AG04449 (cell line): ENCODE measurements around the gene CAB39L.

Experiments
- CTCF ChIA-PET: fragments of 350-600 bp; formaldehyde crosslinking; extraction: SDS; loops from one replicate; lab custom pipeline; 2021; ENCODE audit warnings: antibody characterized with exemption; lab: Yijun Ruan, JAX
- POLR2A ChIA-PET: fragments of 400-600, 350-600 bp; formaldehyde crosslinking; extraction: SDS; loops from one replicate; lab custom pipeline; 2020; ENCODE audit warnings: antibody characterized with exemption, inconsistent platforms; lab: Yijun Ruan, JAX
- DNase-seq: peaks from one replicate; pipeline ENCODE4 v3.0.0-alpha.2; 2010; ENCODE audit warnings: low read depth, low spot score
- H3K4me3 ChIP-seq: 2 replicates; pipeline ENCODE4 v1.5.1; 2011; ENCODE audit warnings: low read depth, mild to moderate bottlenecking, control low read depth, low read length
- TF ChIP-seq, protein P1 (sequence below): IDR thresholded peaks from one replicate; pipeline ENCODE4 v1.5.1; 2011; ENCODE audit warnings: mild to moderate bottlenecking, moderate library complexity, low read length, control low read depth, inconsistent platforms; ENCODE audit not compliant: insufficient read depth; ENCODE audit errors: missing control alignments

Gene CAB39L

DNA sequence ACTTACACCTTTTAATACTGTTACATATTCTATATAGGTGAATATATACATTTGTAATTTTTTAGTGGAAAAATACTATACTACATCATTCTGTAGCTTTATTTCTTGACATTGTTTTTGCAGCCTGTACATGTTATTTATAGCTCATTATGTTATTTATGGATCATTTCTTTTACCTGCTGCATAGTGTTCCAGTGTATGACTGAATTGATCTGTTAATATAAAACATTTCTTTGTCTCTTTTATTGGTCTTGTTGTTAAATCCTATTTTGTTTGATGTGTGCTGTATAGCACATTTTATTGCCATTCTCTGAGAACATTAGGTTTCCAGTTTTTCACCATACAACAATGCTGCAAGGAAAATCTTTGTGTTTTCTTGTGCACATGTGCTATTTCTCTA, 2.6 kb upstream of the CAB39L start:
- ChIA-PET CTCF (interaction anchor here (0.6 to 7.0 kb wide), 7 partner anchors 9 to 206 kb away, joined by 3 to 46 read pairs (median 4); no protein-coding TSS in a partner anchor), POLR2A (no interaction called here)
- no peak overlapping the region for H3K4me3 ChIP-seq
- DNase-seq: no peak
- TF ChIP-seq, protein P1, sequence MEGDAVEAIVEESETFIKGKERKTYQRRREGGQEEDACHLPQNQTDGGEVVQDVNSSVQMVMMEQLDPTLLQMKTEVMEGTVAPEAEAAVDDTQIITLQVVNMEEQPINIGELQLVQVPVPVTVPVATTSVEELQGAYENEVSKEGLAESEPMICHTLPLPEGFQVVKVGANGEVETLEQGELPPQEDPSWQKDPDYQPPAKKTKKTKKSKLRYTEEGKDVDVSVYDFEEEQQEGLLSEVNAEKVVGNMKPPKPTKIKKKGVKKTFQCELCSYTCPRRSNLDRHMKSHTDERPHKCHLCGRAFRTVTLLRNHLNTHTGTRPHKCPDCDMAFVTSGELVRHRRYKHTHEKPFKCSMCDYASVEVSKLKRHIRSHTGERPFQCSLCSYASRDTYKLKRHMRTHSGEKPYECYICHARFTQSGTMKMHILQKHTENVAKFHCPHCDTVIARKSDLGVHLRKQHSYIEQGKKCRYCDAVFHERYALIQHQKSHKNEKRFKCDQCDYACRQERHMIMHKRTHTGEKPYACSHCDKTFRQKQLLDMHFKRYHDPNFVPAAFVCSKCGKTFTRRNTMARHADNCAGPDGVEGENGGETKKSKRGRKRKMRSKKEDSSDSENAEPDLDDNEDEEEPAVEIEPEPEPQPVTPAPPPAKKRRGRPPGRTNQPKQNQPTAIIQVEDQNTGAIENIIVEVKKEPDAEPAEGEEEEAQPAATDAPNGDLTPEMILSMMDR: no peak

DNA sequence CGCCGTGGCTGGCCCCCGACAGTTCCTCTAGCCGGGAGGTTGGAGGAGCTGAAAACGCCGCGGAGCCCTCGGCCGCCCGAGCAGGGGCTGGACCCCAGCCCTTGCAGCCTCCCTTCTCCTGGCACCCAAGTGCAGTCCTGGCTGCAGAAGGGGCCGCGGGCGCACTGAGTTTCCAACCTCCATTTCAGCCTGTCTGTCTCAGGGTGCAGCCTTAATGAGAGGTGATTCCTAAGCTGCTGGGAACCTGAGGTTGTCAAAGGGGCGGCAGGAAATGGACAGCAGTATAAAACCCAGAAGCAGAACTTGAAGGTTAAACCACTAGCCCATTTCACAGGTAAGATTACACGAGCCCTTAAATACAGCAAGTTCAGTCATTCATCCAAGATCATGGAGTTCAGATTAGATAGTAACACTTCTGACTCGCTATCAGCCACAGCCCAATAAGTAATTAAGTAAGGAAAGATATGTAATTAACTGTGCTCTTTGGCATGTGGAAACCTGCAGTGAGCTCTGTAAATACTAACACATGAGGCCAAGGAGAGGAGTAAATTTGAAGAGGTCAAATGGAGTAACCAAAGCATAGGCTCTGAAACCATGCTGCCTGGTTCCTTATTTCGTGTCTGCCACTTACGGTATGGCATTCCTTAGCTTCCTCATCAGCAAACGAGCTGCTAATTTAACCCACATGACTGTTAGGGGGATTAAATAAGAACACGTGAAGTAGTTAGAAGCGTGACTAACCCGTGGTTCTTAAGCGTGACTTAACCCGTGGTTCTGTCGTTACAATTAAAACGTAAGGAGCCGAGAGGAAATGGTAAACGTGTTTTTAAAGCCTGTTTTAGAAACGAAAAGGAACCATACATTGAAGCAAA, 896 bp upstream of the CAB39L start:
- POLR2A ChIA-PET: interaction anchor here (0.6 to 1.9 kb wide), 5 partner anchors 8 to 131 kb away, joined by 3 to 9 read pairs (median 4); partner anchors contain the start of gene PHF11
- CTCF ChIA-PET: interaction anchor here (0.8 to 7.0 kb wide), 13 partner anchors 9 to 175 kb away, joined by 3 to 46 read pairs (median 4); partner anchors contain the start of gene PHF11
- DNase-seq: no peak
- TF ChIP-seq, protein P1: no peak
- peak overlapping the region; percentile 88 for H3K4me3 ChIP-seq

DNA sequence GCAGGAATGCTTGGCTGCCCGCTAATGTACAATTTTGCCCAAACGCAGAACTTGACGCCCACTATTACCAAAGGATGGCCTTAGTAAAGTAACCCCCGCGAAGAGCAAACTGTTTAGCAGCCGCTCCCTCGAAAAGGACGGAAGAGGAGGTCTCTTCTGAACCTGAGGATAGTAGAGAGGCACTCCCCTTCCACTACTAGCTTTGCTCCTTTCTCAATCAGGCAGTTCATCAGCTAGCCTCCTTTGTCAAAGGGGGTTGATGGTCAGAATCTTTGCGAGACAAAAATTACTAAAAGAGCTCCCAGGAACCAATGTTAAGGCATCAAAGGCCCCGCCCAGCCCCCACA, 534 bp downstream of the CAB39L start:
- no peak for DNase-seq
- ChIA-PET POLR2A (interaction anchor here (0.5 to 1.9 kb wide), 5 partner anchors 52 to 196 kb away, joined by 3 to 9 read pairs (median 3); partner anchors contain the start of genes CDADC1 and PHF11), CTCF (interaction anchor here (0.9 to 7.0 kb wide), 14 partner anchors 9 to 176 kb away, joined by 3 to 46 read pairs (median 5); no protein-coding TSS in a partner anchor)
- peak overlapping the region; percentile 88 for H3K4me3 ChIP-seq
- TF ChIP-seq, protein P1: no peak

DNA sequence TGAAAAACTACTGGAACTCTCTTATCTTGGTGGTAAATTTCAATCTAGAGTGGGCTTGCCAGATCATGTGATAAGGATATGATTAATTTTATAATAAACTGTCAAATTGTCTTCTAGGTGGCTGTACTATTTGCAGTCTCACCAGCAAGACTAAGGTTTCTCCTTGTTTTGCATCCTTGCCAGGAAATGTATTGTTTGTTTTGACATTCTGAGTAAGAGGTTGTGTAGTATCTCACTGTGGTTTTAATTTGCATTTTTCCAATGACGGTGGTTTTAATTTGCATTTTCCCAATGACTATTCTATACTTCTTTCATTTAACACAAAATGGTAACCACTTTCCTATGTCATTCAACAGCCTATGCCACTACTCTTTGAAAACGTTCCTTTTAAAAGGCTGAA, 2.0 kb downstream of the CAB39L start:
- ChIA-PET CTCF (interaction anchor here (1.2 to 7.0 kb wide), 4 partner anchors 140 to 166 kb away, joined by 3 to 46 read pairs (median 25); no protein-coding TSS in a partner anchor), POLR2A (no interaction called here)
- no peak for DNase-seq
- no peak overlapping the region for H3K4me3 ChIP-seq
- TF ChIP-seq, protein P1: no peak

DNA sequence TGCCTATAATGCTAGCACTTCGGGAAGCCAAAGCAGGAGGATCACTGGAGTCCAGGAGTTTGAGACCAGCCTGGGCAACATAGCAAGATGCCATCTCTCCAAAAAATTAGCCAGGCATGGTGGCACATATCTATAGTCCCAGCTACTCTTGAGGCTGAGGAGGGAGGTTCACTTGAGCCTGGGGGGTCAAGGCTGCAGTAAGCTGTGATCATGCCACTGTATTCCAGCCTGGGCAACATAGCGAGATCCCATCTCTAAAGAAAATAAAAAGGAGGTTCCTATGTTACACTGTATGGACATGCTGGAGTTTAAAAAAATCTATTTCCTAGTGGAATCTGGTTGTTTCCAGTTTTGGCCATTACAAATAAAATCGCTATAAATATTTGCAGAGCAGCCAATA, 2.6 kb downstream of the CAB39L start:
- POLR2A ChIA-PET: no interaction called here
- DNase-seq: no peak
- no peak overlapping the region for H3K4me3 ChIP-seq
- TF ChIP-seq, protein P1: no peak
- CTCF ChIA-PET: interaction anchor here (1.2 to 7.0 kb wide), 5 partner anchors 140 to 161 kb away, joined by 3 to 46 read pairs (median 4); no protein-coding TSS in a partner anchor

DNA sequence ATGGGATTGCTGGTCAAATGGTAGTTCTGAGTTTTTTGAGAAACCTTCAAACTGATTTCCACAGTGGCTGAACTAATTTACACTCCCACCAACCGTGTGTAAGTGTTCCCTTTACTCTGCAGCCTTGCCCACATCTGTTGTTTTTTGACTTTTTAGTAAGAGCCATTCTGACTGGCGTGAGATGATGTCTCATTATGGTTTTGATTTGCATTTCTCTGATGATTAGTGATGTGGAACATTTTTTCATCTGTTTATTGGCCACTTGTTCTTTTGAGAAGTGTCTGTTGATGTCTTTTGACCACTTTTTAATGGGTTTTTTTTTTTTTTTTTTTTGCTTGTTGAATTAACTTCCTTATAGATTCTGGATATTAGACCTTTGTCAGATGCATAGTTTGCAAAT, 4.3 kb downstream of the CAB39L start:
- no peak for DNase-seq
- ChIA-PET CTCF (interaction anchor here (1.1 to 7.0 kb wide), 4 partner anchors 138 to 200 kb away, joined by 3 to 46 read pairs (median 4); no protein-coding TSS in a partner anchor), POLR2A (no interaction called here)
- no peak overlapping the region for H3K4me3 ChIP-seq
- TF ChIP-seq, protein P1: no peak
